Measurements from ENCODE around the gene GDF11. TPM values are rescaled to one million over a fixed set of nuclear protein-coding genes. Genes with fewer than 3 reads are reported as not detected.

Gene GDF11
- total RNA-seq, 1 donor from 2014 or later = 50.3 TPM

DNA sequence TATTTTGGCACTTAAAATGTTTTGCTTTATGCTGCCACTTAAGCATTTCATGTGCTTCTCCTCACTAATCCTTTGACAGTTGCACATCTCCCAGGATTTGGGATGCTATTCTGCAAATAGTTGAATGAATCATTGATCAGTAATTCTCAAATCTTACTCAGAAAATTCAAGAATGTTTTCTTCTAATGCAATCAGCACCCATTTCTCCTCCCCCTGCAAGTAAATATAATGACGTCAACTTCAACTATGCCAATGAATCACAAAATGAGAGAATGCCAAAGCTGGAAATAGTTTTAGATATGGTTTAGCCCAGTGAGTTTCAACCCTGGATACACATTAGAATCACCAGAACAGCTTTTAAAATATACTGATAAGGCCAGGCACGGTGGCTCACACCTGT lies 29.2 kb upstream of the GDF11 start:
- Mint-ChIP-seq H3K4me1 (ENCODE audit: low read depth) (peaks cover 15% of the 10 kb centered on the region), H3K36me3 (ENCODE audit: insufficient read depth) (peaks cover 2% of the 10 kb centered on the region), H3K4me3 (ENCODE audit: low read depth) (no peak overlapping the region), H3K27ac (no peak overlapping the region), H3K27me3 (peaks cover 46% of the 10 kb centered on the region), H3K9me3 (ENCODE audit: low read depth) (no peaks in the 10 kb centered on the region)
- no peak for DNase-seq (ENCODE audit: low spot score, unreplicated experiment)
- TF ChIP-seq, protein P1, sequence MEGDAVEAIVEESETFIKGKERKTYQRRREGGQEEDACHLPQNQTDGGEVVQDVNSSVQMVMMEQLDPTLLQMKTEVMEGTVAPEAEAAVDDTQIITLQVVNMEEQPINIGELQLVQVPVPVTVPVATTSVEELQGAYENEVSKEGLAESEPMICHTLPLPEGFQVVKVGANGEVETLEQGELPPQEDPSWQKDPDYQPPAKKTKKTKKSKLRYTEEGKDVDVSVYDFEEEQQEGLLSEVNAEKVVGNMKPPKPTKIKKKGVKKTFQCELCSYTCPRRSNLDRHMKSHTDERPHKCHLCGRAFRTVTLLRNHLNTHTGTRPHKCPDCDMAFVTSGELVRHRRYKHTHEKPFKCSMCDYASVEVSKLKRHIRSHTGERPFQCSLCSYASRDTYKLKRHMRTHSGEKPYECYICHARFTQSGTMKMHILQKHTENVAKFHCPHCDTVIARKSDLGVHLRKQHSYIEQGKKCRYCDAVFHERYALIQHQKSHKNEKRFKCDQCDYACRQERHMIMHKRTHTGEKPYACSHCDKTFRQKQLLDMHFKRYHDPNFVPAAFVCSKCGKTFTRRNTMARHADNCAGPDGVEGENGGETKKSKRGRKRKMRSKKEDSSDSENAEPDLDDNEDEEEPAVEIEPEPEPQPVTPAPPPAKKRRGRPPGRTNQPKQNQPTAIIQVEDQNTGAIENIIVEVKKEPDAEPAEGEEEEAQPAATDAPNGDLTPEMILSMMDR (IDR thresholded peaks at IDR 0.05; ENCODE audit: unreplicated experiment) = no peak

DNA sequence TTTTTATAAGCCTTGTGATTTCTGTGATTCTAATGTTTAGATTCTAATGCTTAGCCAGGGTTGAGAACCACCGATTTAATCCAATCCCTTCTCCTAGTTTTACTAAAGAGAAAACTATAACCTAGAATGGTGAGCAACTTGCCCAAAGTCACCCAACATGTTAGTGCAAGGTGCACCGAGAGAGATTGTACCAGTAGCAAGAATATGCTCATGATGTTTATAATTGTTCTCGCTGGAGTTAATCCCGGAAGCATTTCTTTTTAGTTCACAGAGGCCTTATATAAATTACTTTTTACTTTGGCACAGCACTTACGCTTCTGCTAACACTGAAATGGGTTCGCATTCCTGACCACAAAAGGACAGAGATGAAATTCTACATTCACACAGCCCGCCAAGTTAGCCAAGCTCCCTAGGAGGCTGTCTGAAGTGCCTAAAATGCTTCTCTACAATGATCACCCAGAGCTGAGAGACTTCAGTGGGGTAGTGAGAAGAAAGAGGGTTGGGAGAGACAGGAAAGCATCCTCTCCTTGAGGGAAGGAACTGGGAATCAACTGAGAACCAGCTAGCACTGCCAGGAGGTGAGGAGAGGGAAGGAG lies 27.7 kb upstream of the GDF11 start:
- TF ChIP-seq, protein P1 (IDR thresholded peaks at IDR 0.05; ENCODE audit: unreplicated experiment) = no peak
- peak overlapping the region; percentile 98 for H3K27ac Mint-ChIP-seq
- H3K36me3 Mint-ChIP-seq (ENCODE audit: insufficient read depth) = peaks cover 2% of the 10 kb centered on the region
- peaks cover 30% of the 10 kb centered on the region for H3K27me3 Mint-ChIP-seq
- H3K4me3 Mint-ChIP-seq (ENCODE audit: low read depth) = peak overlapping the region; percentile 90
- no peak for DNase-seq (ENCODE audit: low spot score, unreplicated experiment)
- H3K4me1 Mint-ChIP-seq (ENCODE audit: low read depth) = peaks cover 15% of the 10 kb centered on the region
- H3K9me3 Mint-ChIP-seq (ENCODE audit: low read depth) = no peaks in the 10 kb centered on the region

DNA sequence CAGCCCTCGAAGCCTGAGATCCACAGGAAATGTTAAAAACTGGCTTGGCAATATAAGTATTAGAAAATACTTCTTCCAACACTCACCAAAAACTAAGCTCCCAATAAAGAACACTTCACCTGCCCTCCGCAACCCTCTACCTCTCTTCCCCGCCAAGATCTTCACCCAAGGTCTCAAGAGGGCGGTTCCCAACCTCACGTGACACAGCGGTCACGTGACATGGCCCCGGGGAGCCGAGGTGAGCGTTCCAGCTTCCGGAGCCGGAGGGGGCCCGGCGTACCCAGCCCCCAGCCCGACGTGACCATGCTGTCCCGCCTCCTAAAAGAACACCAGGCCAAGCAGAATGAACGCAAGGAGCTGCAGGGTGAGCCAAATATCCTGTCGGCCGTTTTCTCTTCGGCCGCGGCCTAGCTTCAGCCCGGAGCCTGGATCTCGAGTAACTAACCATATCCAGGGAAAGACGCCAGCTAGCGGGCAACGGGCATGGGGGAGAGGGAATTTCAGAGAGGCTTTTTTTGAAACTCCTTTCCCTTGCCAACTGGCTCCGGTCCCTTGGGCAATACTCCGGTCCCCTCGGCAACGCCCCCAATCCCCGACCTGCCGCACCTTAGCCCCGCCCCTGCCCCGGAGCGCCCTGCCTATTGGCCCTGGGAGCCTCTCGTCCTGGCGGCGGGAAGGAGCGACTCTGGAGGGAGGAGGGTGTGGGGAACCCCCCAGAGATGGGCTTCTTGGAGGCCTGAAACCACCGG lies 26.9 kb upstream of the GDF11 start, which contains the start of gene BLOC1S1:
Gene BLOC1S1 (plus strand): TSS at position 214 of the 749 bp plus-strand sequence. CDS start 6 bp downstream, at position 220.
- peaks cover 2% of the 10 kb centered on the region for H3K36me3 Mint-ChIP-seq (ENCODE audit: insufficient read depth)
- TF ChIP-seq, protein P1 (IDR thresholded peaks at IDR 0.05; ENCODE audit: unreplicated experiment) = no peak
- H3K9me3 Mint-ChIP-seq (ENCODE audit: low read depth) = no peaks in the 10 kb centered on the region
- peak; percentile 94 for DNase-seq (ENCODE audit: low spot score, unreplicated experiment)
- peak within 1 kb of the TSS; percentile 90 for H3K4me3 Mint-ChIP-seq (ENCODE audit: low read depth)
- peaks cover 15% of the 10 kb centered on the region for H3K4me1 Mint-ChIP-seq (ENCODE audit: low read depth)
- peaks cover 23% of the 10 kb centered on the region for H3K27me3 Mint-ChIP-seq
- peak within 1 kb of the TSS; percentile 98 for H3K27ac Mint-ChIP-seq

DNA sequence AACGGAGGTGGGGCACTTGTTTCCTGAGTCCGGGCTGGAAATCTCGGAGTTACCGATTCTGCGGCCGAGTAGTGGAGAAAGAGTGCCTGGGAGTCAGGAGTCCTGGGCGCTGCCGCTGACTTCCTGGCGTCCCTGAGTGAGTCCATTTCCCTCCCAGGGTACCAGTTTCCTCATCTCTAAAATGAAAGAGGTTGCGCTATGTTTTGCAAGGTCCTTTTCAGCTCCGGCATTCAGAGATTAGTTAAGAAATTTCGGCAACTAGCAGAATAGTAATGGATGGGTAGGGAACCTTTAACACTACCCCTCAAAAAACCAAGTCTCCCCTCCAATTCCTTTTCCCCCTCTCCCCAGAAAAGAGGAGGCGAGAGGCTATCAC lies 26.4 kb upstream of the GDF11 start:
- TF ChIP-seq, protein P1 (IDR thresholded peaks at IDR 0.05; ENCODE audit: unreplicated experiment) = no peak
- H3K36me3 Mint-ChIP-seq (ENCODE audit: insufficient read depth) = peaks cover 2% of the 10 kb centered on the region
- H3K4me1 Mint-ChIP-seq (ENCODE audit: low read depth) = peaks cover 15% of the 10 kb centered on the region
- peaks cover 23% of the 10 kb centered on the region for H3K27me3 Mint-ChIP-seq
- DNase-seq (ENCODE audit: low spot score, unreplicated experiment) = no peak
- peak overlapping the region; percentile 90 for H3K4me3 Mint-ChIP-seq (ENCODE audit: low read depth)
- H3K27ac Mint-ChIP-seq = peak overlapping the region; percentile 98
- no peaks in the 10 kb centered on the region for H3K9me3 Mint-ChIP-seq (ENCODE audit: low read depth)

DNA sequence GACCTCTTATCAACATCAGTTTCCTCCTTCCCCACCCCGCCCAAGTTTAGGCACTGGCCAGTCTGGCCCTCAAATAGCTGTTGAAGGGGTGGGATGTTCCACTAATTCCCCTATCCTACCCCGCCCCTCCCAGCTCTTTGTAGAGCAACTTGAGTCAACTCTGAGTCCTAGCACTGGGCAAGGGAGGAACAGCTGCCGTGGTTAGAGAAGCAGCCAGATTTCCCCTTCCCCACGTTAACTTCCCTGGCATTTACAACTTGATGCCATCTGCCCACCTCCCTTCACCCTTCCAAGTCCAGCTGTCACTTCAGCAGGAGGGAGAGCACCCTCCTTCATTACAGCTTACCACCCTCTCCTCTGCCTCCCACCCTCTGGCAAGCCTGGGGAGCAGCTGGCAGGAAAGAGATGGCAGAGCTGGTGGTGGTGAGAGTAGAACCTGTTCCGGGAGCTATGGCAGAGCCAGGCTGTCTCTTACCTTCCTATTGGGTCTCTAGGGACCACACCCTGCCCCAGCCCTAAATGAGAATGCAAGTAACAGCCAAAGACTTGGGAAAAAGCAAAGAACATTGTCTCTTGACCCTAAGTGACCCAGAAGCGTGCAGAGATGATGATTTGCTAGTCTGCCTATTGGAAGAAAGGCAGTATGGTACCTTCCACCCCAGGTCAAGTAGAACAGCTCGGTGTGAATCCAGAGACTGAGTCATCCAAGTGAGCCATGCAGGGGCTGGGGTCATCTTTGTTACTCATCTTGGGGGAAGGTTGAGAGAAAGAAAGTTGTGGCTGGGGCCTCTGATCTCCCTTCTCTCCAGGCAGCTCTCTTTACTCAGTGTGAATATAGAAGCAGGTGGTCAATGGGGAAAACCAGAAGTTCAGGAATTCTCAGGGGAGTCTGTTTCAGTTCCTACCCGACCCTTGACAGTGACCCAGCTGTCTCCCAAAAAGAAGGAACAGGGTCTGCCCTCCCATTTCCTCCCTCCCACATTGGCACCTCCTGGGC lies 25.6 kb upstream of the GDF11 start:
- Mint-ChIP-seq H3K27me3 (peaks cover 15% of the 10 kb centered on the region), H3K9me3 (ENCODE audit: low read depth) (no peaks in the 10 kb centered on the region), H3K27ac (peak overlapping the region; percentile 98), H3K4me1 (ENCODE audit: low read depth) (peaks cover 15% of the 10 kb centered on the region), H3K4me3 (ENCODE audit: low read depth) (peak overlapping the region; percentile 90), H3K36me3 (ENCODE audit: insufficient read depth) (peaks cover 2% of the 10 kb centered on the region)
- TF ChIP-seq, protein P1 (IDR thresholded peaks at IDR 0.05; ENCODE audit: unreplicated experiment) = no peak
- DNase-seq (ENCODE audit: low spot score, unreplicated experiment) = no peak

Data from progenitor cell of endocrine pancreas (in vitro differentiated cells).